Panc1 (cell line): ENCODE results near the gene HYAL3. TPM values are rescaled to one million over a fixed set of nuclear protein-coding genes. Genes with fewer than 3 reads are reported as not detected.

Source experiments
- ATAC-seq: fragments of 200-7000 bp; cut with Tn5 transposase; 2 replicates; pipeline ENCODE4 v1.9.1; 2020; ENCODE audit warnings: mild to moderate bottlenecking, moderate library complexity
- BruUV-seq: library from RNA; stranded (reverse); fragments of 400-500 nt; replicated peaks from 2 replicates; lab custom pipeline; 2021; lab: Mats Ljungman, UMichigan
- CTCF ChIA-PET: fragments of 300-600 bp; sonication (Branson Sonifier 250); formaldehyde crosslinking; loops from one replicate; lab custom pipeline; 2022; ENCODE audit warnings: antibody characterized with exemption; lab: Charles Lee
- POLR2A ChIA-PET: fragments of 300-600 bp; sonication (Branson Sonifier 250); formaldehyde crosslinking; loops from one replicate; lab custom pipeline; 2022; ENCODE audit warnings: antibody characterized with exemption; lab: Charles Lee
- DNase-seq: peaks from one replicate; pipeline ENCODE4 v3.0.0-alpha.2; 2010; ENCODE audit warnings: low read depth, low spot score
- H3K27ac ChIP-seq: 2 replicates; pipeline ENCODE4 v1.5.1; 2011; ENCODE audit warnings: mild to moderate bottlenecking, low read length, inconsistent platforms
- H3K27me3 ChIP-seq: fragments of 200-500 bp; sonication (Bioruptor generic); 2 replicates; pipeline ENCODE4 v1.6.0; 2014; ENCODE audit warnings: low read length, inconsistent platforms; ENCODE audit not compliant: control insufficient read depth, insufficient read depth
- H3K36me3 ChIP-seq: fragments of 200-500 bp; sonication (Bioruptor generic); 2 replicates; pipeline ENCODE4 v1.5.1; 2014; ENCODE audit warnings: inconsistent platforms, mild to moderate bottlenecking, low read length, moderate library complexity; ENCODE audit not compliant: control insufficient read depth, insufficient read depth
- H3K4me1 ChIP-seq: 2 replicates; pipeline ENCODE4 v1.5.1; 2011; ENCODE audit warnings: inconsistent platforms, mild to moderate bottlenecking, low read length, moderate library complexity; ENCODE audit not compliant: control insufficient read depth, insufficient read depth
- H3K4me3 ChIP-seq, 2 experiments: 2 replicates each; pipeline ENCODE4 v1.5.1; 2011 to 2012; ENCODE audit warnings: low read depth in 2 of 2, low read length in 2 of 2, mild to moderate bottlenecking in 2 of 2, inconsistent platforms in 1 of 2, moderate library complexity in 1 of 2
- H3K9me3 ChIP-seq: fragments of 200-500 bp; sonication (Bioruptor generic); 2 replicates; pipeline ENCODE4 v1.5.1; 2014; ENCODE audit warnings: low read depth, mild to moderate bottlenecking, inconsistent platforms, low read length, moderate library complexity; ENCODE audit not compliant: control insufficient read depth, insufficient read depth
- CTCF ChIP-seq: fragments of 450-650 bp; IDR thresholded peaks from 2 replicates; pipeline ENCODE4 v1.5.1; 2017; ENCODE audit warnings: mild to moderate bottlenecking
- POLR2AphosphoS5 ChIP-seq: IDR thresholded peaks from 2 replicates; pipeline ENCODE4 v1.6.1; 2012; ENCODE audit warnings: mild to moderate bottlenecking, low read depth, low read length, moderate library complexity
- REST ChIP-seq, 2 experiments: IDR thresholded peaks; 2 replicates each; pipeline ENCODE4 v1.6.1; 2011 to 2012; ENCODE audit warnings: low read depth in 2 of 2, control low read depth in 1 of 2, low read length in 1 of 2, mild to moderate bottlenecking in 1 of 2, moderate library complexity in 1 of 2; ENCODE audit not compliant: insufficient read depth in 1 of 2
- SIN3A ChIP-seq: IDR thresholded peaks from 2 replicates; pipeline ENCODE4 v1.6.1; 2012; ENCODE audit warnings: low read depth, mild to moderate bottlenecking, low read length, moderate library complexity, borderline replicate concordance; ENCODE audit not compliant: insufficient read depth
- TCF7L2 ChIP-seq: IDR thresholded peaks from 2 replicates; pipeline ENCODE4 v1.6.1; 2011; ENCODE audit warnings: mild to moderate bottlenecking, low read depth, low read length, inconsistent platforms
- in situ Hi-C: cut with HindIII; loops from 2 replicates; pipeline ENCODE4 v1.10.0; 2016; ENCODE audit warnings: low sequenced_read_pairs, low pct_unique_long_range_greater_than_20kb
- intact Hi-C: fragments of 100-400 bp; cut with micrococcal nuclease; formaldehyde crosslinking; loops from one replicate; pipeline ENCODE4 v1.10.0; 2022; ENCODE audit not compliant: unreplicated experiment
- total RNA-seq: library from RNA; stranded (reverse); gene quantifications from one replicate; pipeline ENCODE4 v1.2.1, GENCODE V29; 2021; ENCODE audit not compliant: unreplicated experiment

The HYAL3 gene
- total RNA-seq, 1 experiment from 2014 or later, result 3.9 TPM

- no peaks in the 10 kb centered on the region for H3K9me3 ChIP-seq
- H3K4me1 ChIP-seq, result peaks cover 9% of the 10 kb centered on the region
- no peak for TF ChIP-seq TCF7L2
- TF ChIP-seq REST (IDR thresholded peaks at IDR 0.05; ENCODE audit: insufficient read depth in 1 of 2, low read depth in 2 of 2, low read length in 1 of 2), result no peak
- no peak for TF ChIP-seq SIN3A
- no peak for TF ChIP-seq CTCF
- TF ChIP-seq POLR2AphosphoS5, result no peak
- DNase-seq (no peak), ATAC-seq (no peak)
- CTCF ChIA-PET, result no interaction called here
- in situ Hi-C loops, result no loop called here
- H3K4me3 ChIP-seq, result no peak overlapping the region
- no peak overlapping the region for H3K27ac ChIP-seq
- BruUV-seq, result no TSS peak
- intact Hi-C loops, result loop anchor here (10.0 kb wide), 1 partner anchor 67 kb away; the partner anchor contains the start of gene GNAT1
- no peaks in the 10 kb centered on the region for H3K27me3 ChIP-seq
- POLR2A ChIA-PET, result no interaction called here
- no peaks in the 10 kb centered on the region for H3K36me3 ChIP-seq
These were observed 37.7 kb downstream of the HYAL3 start for GRCh38 chr3:50261505-50261904.

GRCh38 chr3:50260942-50261441, 38.2 kb downstream of the HYAL3 start:
- intact Hi-C loops (loop anchor here (10.0 kb wide), 1 partner anchor 66 kb away; the partner anchor contains the start of gene GNAT1), in situ Hi-C loops (no loop called here)
- TF ChIP-seq TCF7L2, result no peak
- TF ChIP-seq REST (IDR thresholded peaks at IDR 0.05; ENCODE audit: insufficient read depth in 1 of 2, low read depth in 2 of 2, low read length in 1 of 2), result no peak
- TF ChIP-seq SIN3A, result no peak
- TF ChIP-seq CTCF, result no peak
- TF ChIP-seq POLR2AphosphoS5, result no peak
- H3K4me3 ChIP-seq, result peak overlapping the region; percentile 39 to 51; a peak in 3 of 4 replicates
- DNase-seq (no peak), ATAC-seq (no peak)
- ChIA-PET POLR2A (no interaction called here), CTCF (no interaction called here)
- H3K27ac ChIP-seq, result peak overlapping the region; percentile 72; the same call in 1 of the 2 replicates
- no TSS peak for BruUV-seq
- no peaks in the 10 kb centered on the region for H3K36me3 ChIP-seq
- peaks cover 9% of the 10 kb centered on the region for H3K4me1 ChIP-seq
- H3K27me3 ChIP-seq, result no peaks in the 10 kb centered on the region
- H3K9me3 ChIP-seq, result no peaks in the 10 kb centered on the region
